Erythroblast (primary cell): ENCODE results near the gene NANP.
"Not testable (repeated sequence)": the region's sequence is repeated elsewhere in the genome, so short reads cannot be mapped to it uniquely, and the experiment has no call there.

Source experiments
- GATA1 ChIP-seq: IDR thresholded peaks from 2 replicates; pipeline ENCODE4 v1.6.1; 2011; ENCODE audit warnings: low read depth, mild to moderate bottlenecking, control low read depth, low read length, moderate library complexity
- POLR2A ChIP-seq: IDR thresholded peaks from 2 replicates; pipeline ENCODE4 v1.6.1; 2011; ENCODE audit warnings: mild to moderate bottlenecking, low read length

DNA sequence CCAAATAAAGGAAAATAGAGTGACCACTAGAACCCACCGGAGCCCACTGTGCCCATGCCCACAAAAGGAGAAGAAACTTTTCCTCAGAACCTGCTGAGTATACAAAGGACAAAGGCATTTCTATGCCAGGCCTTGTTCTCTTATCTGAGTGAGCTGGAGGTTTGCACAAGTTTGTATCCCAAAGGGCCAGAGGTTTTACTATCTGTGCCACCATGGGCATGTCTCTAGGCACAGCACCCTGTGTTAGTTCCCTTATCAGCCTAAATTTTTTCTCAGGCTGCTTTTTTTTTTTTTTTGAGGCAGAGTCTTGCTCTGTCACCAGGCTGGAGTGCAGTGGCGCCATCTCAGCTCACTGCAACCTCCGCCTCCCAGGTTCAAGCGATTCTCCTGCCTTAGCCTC, 29.1 kb upstream of the NANP start:
- TF ChIP-seq POLR2A, GATA1: not testable (repeated sequence)
